Astrocyte (in vitro differentiated cells and primary cell): ENCODE measurements around the gene TFAP2D. TPM values are rescaled to one million over a fixed set of nuclear protein-coding genes. Genes with fewer than 3 reads are reported as not detected.

Source experiments
- DNase-seq: peaks from one replicate; pipeline ENCODE4 v3.0.0-alpha.2; 2010; ENCODE audit warnings: low read depth
- FAIRE-seq: peaks from 2 replicates; lab custom pipeline; 2011; peaks lifted over from hg19 to GRCh38; lab: Jason Lieb, UNC
- H2AFZ ChIP-seq: 2 replicates; pipeline ENCODE4 v1.6.0; 2012; ENCODE audit warnings: low read depth, low read length, inconsistent platforms
- H3K27ac ChIP-seq: 2 replicates; pipeline ENCODE4 v1.5.1; 2011; ENCODE audit warnings: low read depth, low read length, inconsistent platforms
- H3K27me3 ChIP-seq: 2 replicates; pipeline ENCODE4 v1.6.0; 2011; ENCODE audit warnings: low read length, inconsistent platforms; ENCODE audit not compliant: insufficient read depth
- H3K36me3 ChIP-seq: 2 replicates; pipeline ENCODE4 v1.5.1; 2011; ENCODE audit warnings: low read length, inconsistent platforms; ENCODE audit not compliant: insufficient read depth
- H3K4me1 ChIP-seq: 2 replicates; pipeline ENCODE4 v1.5.1; 2011; ENCODE audit warnings: low read length, inconsistent platforms; ENCODE audit not compliant: insufficient read depth
- H3K4me2 ChIP-seq: 2 replicates; pipeline ENCODE4 v1.6.0; 2012; ENCODE audit warnings: low read length, inconsistent platforms
- H3K4me3 ChIP-seq: 2 replicates; pipeline ENCODE4 v1.5.1; 2011; ENCODE audit warnings: low read depth, mild to moderate bottlenecking, low read length, inconsistent platforms; ENCODE audit not compliant: insufficient read depth
- H3K79me2 ChIP-seq: 2 replicates; pipeline ENCODE4 v1.6.0; 2012; ENCODE audit warnings: mild to moderate bottlenecking, low read length, inconsistent platforms; ENCODE audit not compliant: insufficient read depth
- H3K9ac ChIP-seq: 2 replicates; pipeline ENCODE4 v1.6.0; 2012; ENCODE audit warnings: mild to moderate bottlenecking, low read length, inconsistent platforms
- H3K9me3 ChIP-seq: 2 replicates; pipeline ENCODE4 v1.5.1; 2012; ENCODE audit warnings: low read depth, mild to moderate bottlenecking, low read length, inconsistent platforms; ENCODE audit not compliant: insufficient read depth
- H4K20me1 ChIP-seq: 2 replicates; pipeline ENCODE4 v1.6.0; 2012; ENCODE audit warnings: low read length, inconsistent platforms; ENCODE audit not compliant: insufficient read depth
- H3K27ac Mint-ChIP-seq: one replicate; pipeline ENCODE4 v1.8.0; 2021; ENCODE audit warnings: mild to moderate bottlenecking, mixed read lengths; ENCODE audit not compliant: unreplicated experiment
- H3K27me3 Mint-ChIP-seq: one replicate; pipeline ENCODE4 v1.8.0; 2021; ENCODE audit warnings: low read depth, mixed read lengths; ENCODE audit not compliant: unreplicated experiment
- H3K36me3 Mint-ChIP-seq: one replicate; pipeline ENCODE4 v1.8.0; 2021; ENCODE audit warnings: low read depth, mixed read lengths; ENCODE audit not compliant: unreplicated experiment
- H3K4me1 Mint-ChIP-seq: one replicate; pipeline ENCODE4 v1.8.0; 2021; ENCODE audit warnings: low read depth, mixed read lengths; ENCODE audit not compliant: unreplicated experiment
- H3K4me3 Mint-ChIP-seq: one replicate; pipeline ENCODE4 v1.8.0; 2021; ENCODE audit warnings: mild to moderate bottlenecking, moderate library complexity, mixed read lengths; ENCODE audit not compliant: unreplicated experiment
- H3K9me3 Mint-ChIP-seq: one replicate; pipeline ENCODE4 v1.8.0; 2021; ENCODE audit warnings: mild to moderate bottlenecking, mixed read lengths; ENCODE audit not compliant: unreplicated experiment
- EZH2 ChIP-seq: IDR thresholded peaks from 2 replicates; pipeline ENCODE4 v1.6.1; 2012; ENCODE audit warnings: mild to moderate bottlenecking, low read length, inconsistent platforms; ENCODE audit not compliant: insufficient read depth
- total RNA-seq: library from RNA; stranded (reverse); gene quantifications from 2 replicates; pipeline ENCODE4 v1.2.1, GENCODE V29; 2021
- TF ChIP-seq, protein P1 (sequence below): IDR thresholded peaks from 2 replicates; pipeline ENCODE4 v1.5.1; 2011; ENCODE audit warnings: low read depth, mild to moderate bottlenecking, inconsistent platforms, low read length, moderate library complexity; ENCODE audit not compliant: insufficient read depth

Gene TFAP2D
- total RNA-seq, 1 donor from 2014 or later = not detected

DNA sequence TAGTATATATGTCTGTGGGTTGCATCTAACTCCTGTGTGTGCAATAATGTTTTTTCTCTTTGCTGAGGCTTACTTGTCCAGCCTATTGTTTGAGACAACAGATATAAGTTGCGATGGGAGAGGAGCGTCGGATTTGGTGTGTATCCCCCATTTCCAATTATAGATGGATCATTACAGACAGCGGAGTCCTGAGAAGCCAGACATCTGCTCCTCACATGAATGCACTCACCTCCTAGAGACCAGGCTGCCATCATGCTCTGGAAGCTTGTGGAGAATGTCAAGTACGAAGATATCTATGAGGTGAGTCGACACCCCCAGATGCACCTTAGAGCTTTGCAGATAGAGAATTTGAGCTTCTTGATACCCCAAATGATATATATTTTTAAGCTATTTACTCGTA lies 105.3 kb downstream of the TFAP2D start, which contains the start of gene TFAP2B:
TFAP2B (plus strand) TSS at position 199 of the 400 bp plus-strand sequence; CDS start at position 220, 21 bp downstream.
- FAIRE-seq = no peak
- Histone ChIP-seq H3K36me3 (no peaks in the 10 kb centered on the region), H3K27me3 (peaks cover 61% of the 10 kb centered on the region), H3K4me3 (no peak within 1 kb of the TSS), H3K27ac (no peak within 1 kb of the TSS), H3K79me2 (no peaks in the 10 kb centered on the region), H3K9ac (no peak within 1 kb of the TSS), H3K9me3 (peaks cover 4% of the 10 kb centered on the region), H4K20me1 (no peaks in the 10 kb centered on the region), H2AFZ (no peak within 1 kb of the TSS), H3K4me2 (peak within 1 kb of the TSS; percentile 10), H3K4me1 (peaks cover 3% of the 10 kb centered on the region)
- Mint-ChIP-seq H3K4me3 (peak within 1 kb of the TSS; percentile 70), H3K4me1 (peaks cover 5% of the 10 kb centered on the region), H3K36me3 (no peaks in the 10 kb centered on the region), H3K9me3 (peaks cover 2% of the 10 kb centered on the region), H3K27ac (no peak within 1 kb of the TSS), H3K27me3 (peaks cover 80% of the 10 kb centered on the region)
- TF ChIP-seq, protein P1, sequence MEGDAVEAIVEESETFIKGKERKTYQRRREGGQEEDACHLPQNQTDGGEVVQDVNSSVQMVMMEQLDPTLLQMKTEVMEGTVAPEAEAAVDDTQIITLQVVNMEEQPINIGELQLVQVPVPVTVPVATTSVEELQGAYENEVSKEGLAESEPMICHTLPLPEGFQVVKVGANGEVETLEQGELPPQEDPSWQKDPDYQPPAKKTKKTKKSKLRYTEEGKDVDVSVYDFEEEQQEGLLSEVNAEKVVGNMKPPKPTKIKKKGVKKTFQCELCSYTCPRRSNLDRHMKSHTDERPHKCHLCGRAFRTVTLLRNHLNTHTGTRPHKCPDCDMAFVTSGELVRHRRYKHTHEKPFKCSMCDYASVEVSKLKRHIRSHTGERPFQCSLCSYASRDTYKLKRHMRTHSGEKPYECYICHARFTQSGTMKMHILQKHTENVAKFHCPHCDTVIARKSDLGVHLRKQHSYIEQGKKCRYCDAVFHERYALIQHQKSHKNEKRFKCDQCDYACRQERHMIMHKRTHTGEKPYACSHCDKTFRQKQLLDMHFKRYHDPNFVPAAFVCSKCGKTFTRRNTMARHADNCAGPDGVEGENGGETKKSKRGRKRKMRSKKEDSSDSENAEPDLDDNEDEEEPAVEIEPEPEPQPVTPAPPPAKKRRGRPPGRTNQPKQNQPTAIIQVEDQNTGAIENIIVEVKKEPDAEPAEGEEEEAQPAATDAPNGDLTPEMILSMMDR = no peak
- TF ChIP-seq EZH2 = no peak
- DNase-seq = no peak

DNA sequence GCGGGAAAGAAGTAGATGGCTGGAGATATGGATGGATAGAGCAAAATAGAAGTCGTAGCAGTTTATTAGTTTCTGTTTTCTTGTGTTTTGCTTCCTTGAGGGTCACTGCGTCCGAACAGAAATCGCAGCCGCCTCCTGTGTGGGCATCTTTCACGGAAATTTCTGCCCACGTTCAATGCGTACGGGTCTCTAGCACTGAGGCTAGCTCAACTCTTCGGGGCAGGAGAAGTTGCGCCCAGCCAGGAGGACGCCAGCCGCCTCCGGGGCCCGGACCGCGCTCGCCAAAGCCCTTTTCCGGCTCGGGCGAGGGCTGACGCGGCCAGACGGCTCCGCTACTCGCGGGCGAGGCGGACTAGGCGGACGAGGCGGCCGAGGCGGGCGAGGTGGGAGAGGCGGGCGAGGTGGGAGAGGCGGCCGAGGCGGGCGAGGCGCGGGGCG lies 106.2 kb downstream of the TFAP2D start:
- Histone ChIP-seq H3K79me2 (no peaks in the 10 kb centered on the region), H3K27me3 (peaks cover 68% of the 10 kb centered on the region), H3K4me2 (peak overlapping the region; percentile 10), H3K36me3 (no peaks in the 10 kb centered on the region), H2AFZ (no peak overlapping the region), H3K4me1 (peaks cover 3% of the 10 kb centered on the region), H3K27ac (no peak overlapping the region), H3K9ac (no peak overlapping the region), H3K9me3 (peaks cover 4% of the 10 kb centered on the region), H4K20me1 (no peaks in the 10 kb centered on the region), H3K4me3 (no peak overlapping the region)
- FAIRE-seq = no peak
- TF ChIP-seq, protein P1 = no peak
- no peak for TF ChIP-seq EZH2
- H3K27me3 Mint-ChIP-seq = peaks cover 80% of the 10 kb centered on the region
- peak overlapping the region; percentile 70 for H3K4me3 Mint-ChIP-seq
- DNase-seq = no peak
- H3K36me3 Mint-ChIP-seq = no peaks in the 10 kb centered on the region
- peaks cover 5% of the 10 kb centered on the region for H3K4me1 Mint-ChIP-seq
- H3K27ac Mint-ChIP-seq = no peak overlapping the region
- H3K9me3 Mint-ChIP-seq = peaks cover 2% of the 10 kb centered on the region
